NCI-H82 (cell line): ENCODE results near the gene LTC4S.
"Not testable (repeated sequence)": the region's sequence is repeated elsewhere in the genome, so short reads cannot be mapped to it uniquely, and the experiment has no call there.

ENCODE experiments used
- DNase-seq: peaks from one replicate; lab custom pipeline; 2025; lab: John Stamatoyannopoulos, UW

The LTC4S gene

GRCh38 chr5:179827680-179828079 is 33.9 kb downstream of the LTC4S start:
- DNase-seq: no peak

GRCh38 chr5:179828756-179829421 is 35.1 kb downstream of the LTC4S start:
- DNase-seq: no peak

- no peak for DNase-seq
Measured at GRCh38 chr5:179829732-179830435, 36.1 kb downstream of the LTC4S start.

GRCh38 chr5:179830818-179831468 is 37.2 kb downstream of the LTC4S start:
- DNase-seq: no peak

- no peak for DNase-seq
Measured at GRCh38 chr5:179832039-179832745, 38.4 kb downstream of the LTC4S start.

GRCh38 chr5:179833056-179833708 is 39.4 kb downstream of the LTC4S start:
- no peak for DNase-seq

GRCh38 chr5:179833709-179834070 is 39.9 kb downstream of the LTC4S start:
- DNase-seq: no peak

GRCh38 chr5:179834120-179834519 is 40.3 kb downstream of the LTC4S start:
- DNase-seq: no peak

GRCh38 chr5:179834871-179835270 is 41.1 kb downstream of the LTC4S start:
- not testable (repeated sequence) for DNase-seq

- DNase-seq: no peak
Measured at GRCh38 chr5:179836225-179837019, 42.6 kb downstream of the LTC4S start.

- DNase-seq: no peak
Measured at GRCh38 chr5:179837076-179838011, 43.6 kb downstream of the LTC4S start.

GRCh38 chr5:179839328-179840256 is 45.8 kb downstream of the LTC4S start:
- DNase-seq: no peak

GRCh38 chr5:179840321-179840720 is 46.5 kb downstream of the LTC4S start:
- DNase-seq: no peak

GRCh38 chr5:179840766-179841165 is 47.0 kb downstream of the LTC4S start:
- DNase-seq: no peak

GRCh38 chr5:179841621-179842020 is 47.8 kb downstream of the LTC4S start:
- no peak for DNase-seq
